ENCODE measurements around the gene APOB. TPM values are rescaled to one million over a fixed set of nuclear protein-coding genes. Genes with fewer than 3 reads are reported as not detected.

APOB gene
- total RNA-seq, 1 experiment from 2014 or later = 1.5 TPM

- H3K9me3 Mint-ChIP-seq = peaks cover 8% of the 10 kb centered on the region; the same call in 1 of the 2 replicates
- no peaks in the 10 kb centered on the region for H3K4me1 Mint-ChIP-seq
- CTCF ChIA-PET = no interaction called here
- H3K4me3 Mint-ChIP-seq = no peak overlapping the region
- H3K27ac Mint-ChIP-seq = no peak overlapping the region
- POLR2A ChIA-PET = no interaction called here
- H3K36me3 Mint-ChIP-seq = no peaks in the 10 kb centered on the region
- no peak for ATAC-seq
- H3K27me3 Mint-ChIP-seq (ENCODE audit: low read depth) = no peaks in the 10 kb centered on the region
- TF ChIP-seq PREB (CRISPR knock-in tag; IDR thresholded peaks at IDR 0.05; ENCODE audit: borderline replicate concordance) (no peak), ZNF317 (CRISPR knock-in tag; IDR thresholded peaks at IDR 0.05; ENCODE audit: borderline replicate concordance, low read depth) (no peak), ZNF416 (CRISPR knock-in tag; IDR thresholded peaks at IDR 0.05) (no peak), AR (CRISPR knock-in tag; IDR thresholded peaks at IDR 0.05) (no peak), ZNF671 (CRISPR knock-in tag; IDR thresholded peaks at IDR 0.05) (no peak), CREB1 (CRISPR knock-in tag; IDR thresholded peaks at IDR 0.05) (no peak), STAT6 (CRISPR knock-in tag; conservative IDR thresholded peaks at IDR 0.05; ENCODE audit: low read depth) (no peak), ZNF232 (CRISPR knock-in tag; IDR thresholded peaks at IDR 0.05) (no peak), CBFB (CRISPR knock-in tag; IDR thresholded peaks at IDR 0.05; ENCODE audit: low read depth) (no peak), USF1 (CRISPR knock-in tag; IDR thresholded peaks at IDR 0.05) (no peak), RORB (CRISPR knock-in tag; IDR thresholded peaks at IDR 0.05) (no peak), HMGA2 (CRISPR knock-in tag; IDR thresholded peaks at IDR 0.05) (no peak), JAZF1 (CRISPR knock-in tag; IDR thresholded peaks at IDR 0.05) (no peak), OVOL2 (CRISPR knock-in tag; IDR thresholded peaks at IDR 0.05; ENCODE audit: borderline replicate concordance) (no peak), CDX4 (CRISPR knock-in tag; IDR thresholded peaks at IDR 0.05; ENCODE audit: borderline replicate concordance) (no peak), ZNF219 (CRISPR knock-in tag; IDR thresholded peaks at IDR 0.05; ENCODE audit: borderline replicate concordance) (no peak), IRF1 (CRISPR knock-in tag; IDR thresholded peaks at IDR 0.05) (no peak), SP1 (CRISPR knock-in tag; conservative IDR thresholded peaks at IDR 0.05) (no peak), ZBTB43 (CRISPR knock-in tag; IDR thresholded peaks at IDR 0.05) (no peak), ZNF396 (CRISPR knock-in tag; IDR thresholded peaks at IDR 0.05; ENCODE audit: borderline replicate concordance) (no peak)
- DNase-seq (ENCODE audit: low spot score) = no peak
Observed at GRCh38 chr2:21034156-21034971, 9.5 kb downstream of the APOB start.
